Loucy (cell line): ENCODE data around the gene MYL7.

Experiments used
- H2AFZ ChIP-seq: fragments of 200-600 bp; sonication (generic); 2 replicates; pipeline ENCODE4 v1.6.0; 2016; ENCODE audit warnings: antibody characterized with exemption, mild to moderate bottlenecking, low read length, moderate library complexity
- H3F3A ChIP-seq: fragments of 200-600 bp; 2 replicates; pipeline ENCODE4 v1.6.0; 2016; ENCODE audit warnings: antibody characterized with exemption, low read depth, mild to moderate bottlenecking
- H3K27me3 ChIP-seq: fragments of 200-600 bp; sonication (generic); 2 replicates; pipeline ENCODE4 v1.6.1; 2014; ENCODE audit warnings: low read length, mild to moderate bottlenecking; ENCODE audit not compliant: insufficient read depth, poor library complexity, severe bottlenecking
- H3K36me3 ChIP-seq: fragments of 200-600 bp; sonication (generic); 2 replicates; pipeline ENCODE4 v1.6.1; 2016; ENCODE audit warnings: low read length; ENCODE audit not compliant: insufficient read depth
- H3K4me1 ChIP-seq: fragments of 200-600 bp; sonication (generic); 2 replicates; pipeline ENCODE4 v1.5.1; 2014; ENCODE audit warnings: low read length, mild to moderate bottlenecking; ENCODE audit not compliant: insufficient read depth, poor library complexity, severe bottlenecking
- H3K4me2 ChIP-seq: fragments of 200-600 bp; sonication (generic); 2 replicates; pipeline ENCODE4 v1.6.0; 2014; ENCODE audit warnings: antibody characterized with exemption, low read length, low read depth, mild to moderate bottlenecking; ENCODE audit not compliant: poor library complexity, severe bottlenecking
- H3K4me3 ChIP-seq: fragments of 200-600 bp; sonication (generic); 2 replicates; pipeline ENCODE4 v1.5.1; 2014; ENCODE audit warnings: low read length, mild to moderate bottlenecking, mixed read lengths; ENCODE audit not compliant: poor library complexity, severe bottlenecking
- H3K79me2 ChIP-seq: fragments of 200-600 bp; sonication (generic); 2 replicates; pipeline ENCODE4 v1.6.1; 2014; ENCODE audit warnings: low read length; ENCODE audit not compliant: insufficient read depth
- H3K9ac ChIP-seq: fragments of 200-600 bp; sonication (generic); 2 replicates; pipeline ENCODE4 v1.6.0; 2014; ENCODE audit warnings: mild to moderate bottlenecking, low read depth, low read length, moderate library complexity; ENCODE audit not compliant: poor library complexity, severe bottlenecking
- H3K9me2 ChIP-seq: fragments of 200-600 bp; sonication (generic); replicated peaks from 2 replicates; pipeline ENCODE4 v1.6.1; 2016; ENCODE audit warnings: low read depth, low read length, mixed read lengths
- H3K9me3 ChIP-seq: fragments of 200-600 bp; sonication (generic); 2 replicates; pipeline ENCODE4 v1.6.1; 2014; ENCODE audit warnings: mild to moderate bottlenecking, antibody characterized with exemption, low read length, low read depth; ENCODE audit not compliant: insufficient read depth
- H4K20me1 ChIP-seq: fragments of 200-600 bp; sonication (generic); 2 replicates; pipeline ENCODE4 v1.6.0; 2014; ENCODE audit warnings: antibody characterized with exemption, low read length, mild to moderate bottlenecking; ENCODE audit not compliant: insufficient read depth, poor library complexity, severe bottlenecking
- EZH2phosphoT487 ChIP-seq: fragments of 200-600 bp; IDR thresholded peaks from 2 replicates; pipeline ENCODE4 v1.6.1; 2018; ENCODE audit warnings: antibody characterized with exemption, mild to moderate bottlenecking, moderate library complexity, borderline replicate concordance
- TF ChIP-seq, protein P1 (sequence below): fragments of 200-600 bp; sonication (generic); conservative IDR thresholded peaks from 2 replicates; pipeline ENCODE4 v1.5.1; 2014; ENCODE audit warnings: mild to moderate bottlenecking, antibody characterized with exemption, low read length

The MYL7 gene, protein sequence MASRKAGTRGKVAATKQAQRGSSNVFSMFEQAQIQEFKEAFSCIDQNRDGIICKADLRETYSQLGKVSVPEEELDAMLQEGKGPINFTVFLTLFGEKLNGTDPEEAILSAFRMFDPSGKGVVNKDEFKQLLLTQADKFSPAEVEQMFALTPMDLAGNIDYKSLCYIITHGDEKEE

DNA sequence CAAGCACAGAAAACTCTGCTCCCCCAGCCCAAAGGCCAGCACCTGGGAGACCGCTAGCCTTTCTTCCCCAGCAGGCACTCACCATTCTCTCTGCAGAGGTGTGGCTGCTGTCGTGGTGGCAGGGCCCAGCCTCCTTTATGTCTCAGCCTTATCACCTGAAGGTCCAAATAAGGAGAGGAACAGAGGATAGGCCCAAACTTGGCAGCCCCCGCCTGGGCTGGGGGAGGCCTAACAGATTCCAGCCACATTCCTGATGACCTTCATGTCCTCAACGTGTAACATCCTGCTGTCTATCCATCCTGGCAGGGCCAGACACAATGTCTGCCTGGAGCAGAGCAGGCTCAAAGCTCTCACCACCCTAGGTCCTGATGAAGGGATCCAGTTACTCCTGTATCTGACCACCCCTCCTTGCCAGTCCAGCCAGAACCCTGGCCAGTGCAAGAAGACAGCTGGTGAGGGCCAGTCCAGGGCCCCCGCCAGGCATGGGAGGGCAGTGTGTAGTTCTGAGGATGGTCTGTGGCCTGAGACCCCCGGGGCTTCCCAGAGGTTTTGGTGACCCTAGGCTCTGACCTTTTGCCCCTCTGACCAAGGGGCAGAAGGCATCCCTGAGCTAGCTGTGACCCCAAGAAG lies at the start of gene MYL7:
MYL7 (minus strand) TSS at position 112 of the 630 bp plus-strand sequence; CDS start at position 85, 27 bp downstream.
- no peak within 1 kb of the TSS for H3K4me3 ChIP-seq
- no peaks in the 10 kb centered on the region for H3K9me2 ChIP-seq
- H3K4me2 ChIP-seq = no peak within 1 kb of the TSS
- H3K9me3 ChIP-seq = no peaks in the 10 kb centered on the region
- no peaks in the 10 kb centered on the region for H3K27me3 ChIP-seq
- H3K79me2 ChIP-seq = no peaks in the 10 kb centered on the region
- TF ChIP-seq EZH2phosphoT487 = no peak
- no peaks in the 10 kb centered on the region for H3F3A ChIP-seq
- H4K20me1 ChIP-seq = no peaks in the 10 kb centered on the region
- no peak within 1 kb of the TSS for H2AFZ ChIP-seq
- H3K4me1 ChIP-seq = no peaks in the 10 kb centered on the region
- H3K9ac ChIP-seq = no peak within 1 kb of the TSS
- H3K36me3 ChIP-seq = no peaks in the 10 kb centered on the region

DNA sequence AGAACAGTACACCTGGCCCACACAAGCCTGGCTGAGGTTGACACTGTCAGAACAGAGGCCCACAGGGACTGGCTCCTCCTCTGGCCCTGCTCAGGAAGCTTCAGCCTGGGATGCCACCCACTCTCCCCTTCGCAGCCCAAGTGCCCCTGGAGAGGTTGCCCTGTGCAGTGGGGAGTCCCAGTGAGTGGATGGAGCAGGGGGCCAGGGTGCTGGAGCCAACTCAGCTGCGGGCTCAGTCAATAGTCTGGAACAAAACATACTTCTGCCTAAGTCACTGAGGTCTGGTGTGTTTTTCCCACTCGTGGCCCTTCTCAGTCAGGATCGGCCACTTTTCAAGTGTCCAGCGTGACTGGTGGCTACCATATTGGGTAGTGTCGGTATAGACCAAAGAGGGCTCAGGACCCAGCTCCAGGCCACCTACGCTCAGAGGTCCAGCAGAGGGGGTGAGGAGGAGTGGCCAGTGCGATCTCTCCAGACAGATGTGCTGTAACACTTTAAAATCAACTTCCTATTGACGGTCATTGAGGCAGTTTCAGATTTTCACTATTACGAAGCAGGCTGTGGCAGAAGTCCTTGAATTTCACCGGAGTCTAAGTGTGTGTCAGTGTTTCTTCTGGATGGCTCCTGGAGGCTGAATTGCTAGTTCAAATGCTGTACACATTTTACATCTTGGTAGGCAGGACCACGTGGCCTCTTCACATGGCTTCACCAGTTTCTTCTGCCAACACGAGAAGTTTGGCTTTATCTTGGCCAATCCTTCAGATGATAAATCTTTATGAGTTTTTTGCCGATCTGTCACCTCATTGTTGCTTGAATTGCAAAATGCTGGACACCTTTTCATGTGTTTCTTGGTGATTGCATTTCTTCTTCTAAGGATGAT lies 49.1 kb upstream of the MYL7 start:
- H3K9ac ChIP-seq = no peak overlapping the region
- no peaks in the 10 kb centered on the region for H3F3A ChIP-seq
- no peaks in the 10 kb centered on the region for H3K4me1 ChIP-seq
- no peak overlapping the region for H3K4me2 ChIP-seq
- no peaks in the 10 kb centered on the region for H4K20me1 ChIP-seq
- H3K9me2 ChIP-seq = no peaks in the 10 kb centered on the region
- no peak overlapping the region for H2AFZ ChIP-seq
- no peaks in the 10 kb centered on the region for H3K9me3 ChIP-seq
- no peaks in the 10 kb centered on the region for H3K79me2 ChIP-seq
- H3K27me3 ChIP-seq = no peaks in the 10 kb centered on the region
- no peak overlapping the region for H3K4me3 ChIP-seq
- H3K36me3 ChIP-seq = no peaks in the 10 kb centered on the region
- TF ChIP-seq, protein P1, sequence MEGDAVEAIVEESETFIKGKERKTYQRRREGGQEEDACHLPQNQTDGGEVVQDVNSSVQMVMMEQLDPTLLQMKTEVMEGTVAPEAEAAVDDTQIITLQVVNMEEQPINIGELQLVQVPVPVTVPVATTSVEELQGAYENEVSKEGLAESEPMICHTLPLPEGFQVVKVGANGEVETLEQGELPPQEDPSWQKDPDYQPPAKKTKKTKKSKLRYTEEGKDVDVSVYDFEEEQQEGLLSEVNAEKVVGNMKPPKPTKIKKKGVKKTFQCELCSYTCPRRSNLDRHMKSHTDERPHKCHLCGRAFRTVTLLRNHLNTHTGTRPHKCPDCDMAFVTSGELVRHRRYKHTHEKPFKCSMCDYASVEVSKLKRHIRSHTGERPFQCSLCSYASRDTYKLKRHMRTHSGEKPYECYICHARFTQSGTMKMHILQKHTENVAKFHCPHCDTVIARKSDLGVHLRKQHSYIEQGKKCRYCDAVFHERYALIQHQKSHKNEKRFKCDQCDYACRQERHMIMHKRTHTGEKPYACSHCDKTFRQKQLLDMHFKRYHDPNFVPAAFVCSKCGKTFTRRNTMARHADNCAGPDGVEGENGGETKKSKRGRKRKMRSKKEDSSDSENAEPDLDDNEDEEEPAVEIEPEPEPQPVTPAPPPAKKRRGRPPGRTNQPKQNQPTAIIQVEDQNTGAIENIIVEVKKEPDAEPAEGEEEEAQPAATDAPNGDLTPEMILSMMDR = no peak
- TF ChIP-seq EZH2phosphoT487 = no peak

DNA sequence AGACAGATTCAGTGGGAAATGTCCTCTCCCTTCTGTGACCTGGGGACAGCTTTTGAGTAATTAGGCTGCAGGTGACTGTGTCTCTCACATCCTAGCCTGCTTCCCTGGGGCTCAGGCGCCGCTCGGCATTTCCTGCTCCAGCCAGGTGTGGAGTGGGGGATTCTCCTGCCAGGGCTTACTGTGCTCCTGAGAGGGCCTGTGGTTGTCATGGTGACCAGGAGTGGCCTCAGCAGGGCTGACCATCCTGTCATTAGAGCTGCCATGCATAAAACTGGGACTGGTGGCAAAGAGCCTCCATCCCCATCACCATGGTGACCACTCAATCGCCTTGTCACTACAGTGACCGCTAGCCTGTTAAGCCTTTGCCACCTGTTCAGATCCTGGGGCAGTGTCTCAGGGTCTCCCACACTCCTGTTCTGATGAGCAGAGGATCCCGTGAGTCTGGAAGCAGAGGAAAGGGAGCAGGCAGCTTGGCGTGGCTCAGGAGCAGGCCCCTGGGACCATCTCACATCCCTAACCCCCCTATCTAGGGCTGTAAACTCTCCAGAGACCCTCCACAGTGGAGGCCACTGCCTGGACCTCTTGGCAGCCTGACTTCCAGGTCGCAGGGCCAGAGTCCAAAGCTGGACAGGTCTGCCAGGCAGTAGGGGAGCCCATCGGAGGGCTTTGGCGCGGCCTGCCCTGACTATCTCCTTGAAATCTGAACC lies 48.3 kb upstream of the MYL7 start, which contains the start of gene GCK:
GCK (minus strand) TSS at position 154 of the 707 bp plus-strand sequence. CDS start 486 bp downstream, outside the sequence.
- Histone ChIP-seq H3K4me1 (no peaks in the 10 kb centered on the region), H4K20me1 (no peaks in the 10 kb centered on the region), H3K36me3 (no peaks in the 10 kb centered on the region), H3K9ac (no peak within 1 kb of the TSS), H3K9me2 (no peaks in the 10 kb centered on the region), H2AFZ (no peak within 1 kb of the TSS), H3K27me3 (no peaks in the 10 kb centered on the region), H3K4me2 (no peak within 1 kb of the TSS), H3K9me3 (no peaks in the 10 kb centered on the region), H3F3A (no peaks in the 10 kb centered on the region), H3K4me3 (no peak within 1 kb of the TSS), H3K79me2 (no peaks in the 10 kb centered on the region)
- TF ChIP-seq EZH2phosphoT487 = no peak
- TF ChIP-seq, protein P1 = no peak
